NCI-H69 (cell line): Measurements from ENCODE around the gene INO80B.

Experiments used
- DNase-seq: peaks from one replicate; lab custom pipeline; 2025; lab: John Stamatoyannopoulos, UW

Gene INO80B

DNA sequence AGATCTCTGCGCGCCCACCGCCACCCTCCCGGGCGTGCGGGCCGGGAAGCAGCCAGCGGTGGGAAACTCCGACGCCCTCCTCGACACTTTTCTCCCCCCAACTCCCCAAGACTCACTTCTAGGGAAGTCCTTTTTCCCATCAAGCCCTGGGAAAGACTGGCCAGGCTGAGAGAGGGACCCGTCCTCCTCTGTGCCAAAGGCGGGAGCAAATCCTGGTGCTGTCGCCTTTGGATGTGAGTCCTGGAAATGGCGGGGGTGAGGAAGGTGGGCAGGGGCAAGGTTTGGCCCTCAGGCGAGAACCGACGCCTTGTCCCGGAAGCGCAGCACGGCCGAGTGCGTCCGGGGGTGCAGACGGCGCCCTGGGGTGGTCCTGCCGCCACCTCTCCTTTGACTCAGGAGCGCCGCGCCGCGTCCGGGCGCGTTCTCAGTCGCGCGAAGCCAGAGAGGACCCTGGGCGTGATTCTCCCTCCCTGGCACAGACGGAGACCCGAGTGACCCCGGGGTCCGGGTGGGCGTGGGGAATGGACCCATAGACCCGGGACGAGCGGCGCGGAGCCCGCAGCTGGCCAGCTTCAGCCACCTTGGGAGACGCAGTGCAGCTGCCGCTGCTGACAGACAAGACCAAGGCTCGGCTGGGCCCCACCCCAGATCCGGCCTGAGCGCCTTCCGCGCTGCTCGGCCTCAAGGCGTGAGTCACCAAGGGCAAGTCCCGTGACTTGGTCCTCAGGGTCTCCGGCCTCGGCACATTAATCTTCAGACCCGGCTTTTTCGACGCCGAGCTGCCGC, 48.0 kb downstream of the INO80B start:
- DNase-seq, result peak; percentile 64

DNA sequence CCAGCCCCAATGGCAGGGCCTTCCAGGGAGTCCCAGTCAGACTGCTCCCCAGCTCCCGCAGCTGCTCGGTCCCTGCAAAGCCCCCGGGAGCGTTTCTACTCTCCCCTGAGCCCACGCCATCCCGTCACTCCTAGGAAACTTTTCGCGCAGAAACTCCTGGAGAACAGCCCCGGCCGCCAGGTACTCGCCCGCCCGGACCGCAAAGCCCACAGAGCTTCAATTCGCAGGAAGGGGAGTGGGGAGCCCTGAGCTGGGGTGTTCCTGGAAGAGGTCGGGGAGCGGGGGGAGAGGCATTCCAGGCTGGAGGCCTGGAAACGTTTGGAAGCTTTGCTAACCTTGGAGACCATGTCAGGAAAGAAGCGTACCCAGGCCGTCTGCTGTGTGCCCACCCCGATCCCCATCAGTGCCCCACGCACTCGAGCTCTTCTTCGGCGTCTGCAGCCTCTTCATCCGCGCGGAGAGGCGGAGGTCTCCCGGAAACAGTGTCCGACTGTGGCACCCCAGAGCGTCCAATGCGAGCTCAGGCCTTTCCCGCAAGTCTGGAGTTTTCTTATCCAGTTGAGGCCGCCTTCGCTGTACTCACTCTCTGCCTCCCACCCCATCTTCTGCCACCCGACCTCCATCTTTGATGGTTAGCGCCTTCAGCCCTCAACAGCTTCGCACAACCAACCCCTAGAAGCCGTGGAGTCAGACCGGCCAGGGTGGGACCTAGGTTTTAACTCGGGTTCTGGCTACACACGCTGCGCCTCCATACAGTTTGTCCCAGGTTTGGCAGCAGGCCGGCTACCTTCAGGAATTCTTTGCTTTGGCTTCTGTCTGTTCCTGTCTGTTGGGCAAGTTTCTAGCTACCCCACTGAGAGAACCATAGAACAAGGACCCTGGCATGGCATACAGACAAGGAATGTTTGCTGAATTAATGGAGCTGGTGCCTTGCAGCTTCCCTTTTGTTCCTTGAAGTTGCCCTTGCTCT, 48.9 kb downstream of the INO80B start:
- DNase-seq, result no peak

DNA sequence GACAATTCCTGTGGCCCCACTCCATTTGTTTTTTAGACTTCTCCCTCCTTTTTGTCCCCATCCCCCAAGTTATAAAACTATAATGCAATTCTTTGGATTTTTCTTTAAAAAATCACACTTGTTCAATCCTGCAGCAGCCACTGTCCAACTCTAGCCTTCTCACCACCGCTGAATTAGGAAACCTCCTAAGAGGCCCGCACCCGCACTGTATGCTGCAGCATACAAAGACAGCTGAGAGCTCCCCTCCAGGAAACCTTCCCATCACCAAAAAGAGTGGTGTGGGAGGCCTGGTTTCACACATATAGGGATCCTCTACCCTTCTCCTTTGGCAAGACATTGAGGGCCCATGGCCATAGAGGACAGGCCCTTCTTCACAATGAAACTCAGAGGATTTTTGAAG, 49.7 kb downstream of the INO80B start:
- no peak for DNase-seq

DNA sequence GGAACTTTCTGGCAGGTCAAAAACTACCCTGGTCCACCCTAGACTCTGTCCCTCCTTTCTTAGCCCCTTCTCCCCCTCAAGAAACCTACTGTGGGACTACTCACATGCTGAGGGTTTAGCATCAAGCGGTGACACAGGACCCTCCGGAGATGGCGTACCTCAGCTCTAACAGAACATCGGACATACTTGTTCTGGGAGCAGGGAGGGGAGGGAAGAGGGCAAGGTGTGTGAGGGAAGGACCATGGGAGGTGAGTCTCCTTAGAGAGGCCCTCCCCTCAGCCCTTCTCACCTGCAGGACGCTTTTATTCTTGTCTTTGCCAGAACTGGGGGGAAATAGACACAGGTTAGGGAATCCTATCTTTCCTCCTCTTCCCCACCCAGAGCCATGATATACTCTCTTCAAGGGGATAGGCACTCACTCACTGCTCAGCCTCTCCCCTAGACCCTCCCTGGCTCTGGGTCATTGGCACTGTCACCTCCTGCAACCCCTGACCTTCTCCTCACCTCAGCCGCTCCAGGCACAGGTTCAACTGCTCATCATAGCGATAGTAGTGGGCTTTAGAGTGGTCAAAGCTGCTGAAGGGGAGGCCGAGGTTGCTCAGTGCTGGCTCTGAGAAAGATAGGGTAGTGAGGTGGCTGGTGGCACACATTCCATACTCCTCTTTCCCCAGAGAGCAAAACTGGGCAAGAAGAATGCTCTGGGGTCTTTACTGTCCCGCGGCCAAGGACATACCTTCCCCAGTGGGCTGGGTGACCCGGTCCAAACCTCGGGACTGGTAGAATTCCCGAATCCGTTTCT, 50.8 kb downstream of the INO80B start:
- no peak for DNase-seq

DNA sequence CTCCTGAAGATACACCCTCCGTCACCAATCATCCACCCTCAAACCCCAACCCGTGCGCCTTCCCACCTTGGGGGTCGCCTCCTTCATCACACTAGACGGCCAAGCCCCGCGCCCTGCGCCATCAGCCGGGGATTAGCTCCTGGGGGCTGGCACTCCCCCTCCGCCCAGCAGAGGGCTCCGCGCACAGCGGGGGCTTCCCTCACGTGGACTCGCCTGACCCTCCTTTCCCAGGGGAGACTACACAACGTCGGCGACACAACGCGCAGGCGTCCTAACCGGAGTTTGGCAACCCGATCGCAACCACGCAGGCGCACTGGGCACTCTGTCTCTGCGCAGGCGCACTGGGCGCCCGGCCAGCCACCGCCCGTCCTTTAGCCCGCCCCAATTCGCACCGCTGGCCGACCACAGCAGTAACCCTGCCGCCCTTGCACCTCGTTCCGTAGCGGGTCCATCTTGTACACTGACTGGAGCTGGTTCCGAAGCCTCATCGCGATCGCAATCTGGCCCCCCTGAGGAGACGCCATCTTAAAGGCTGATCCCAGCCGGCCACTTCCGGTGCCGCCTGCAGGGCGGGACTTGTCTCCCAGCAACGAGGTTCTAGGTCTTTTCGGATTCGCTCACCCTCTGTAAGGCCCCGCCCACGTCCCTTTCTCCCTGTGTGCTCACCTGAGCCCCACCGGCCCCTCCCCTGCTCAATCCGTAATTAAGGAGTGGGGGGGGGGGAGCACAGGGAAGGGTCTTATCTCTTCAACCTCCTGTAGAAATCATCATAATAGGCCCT, 52.4 kb downstream of the INO80B start, which contains the start of gene PCGF1:
PCGF1 (minus strand) TSS at position 551 of the 781 bp plus-strand sequence; CDS start at position 524, 27 bp downstream.
- DNase-seq, result peak; percentile 97
